GM23338 (cell line): ENCODE data around the gene GPC5. TPM values are rescaled to one million over a fixed set of nuclear protein-coding genes. Genes with fewer than 3 reads are reported as not detected.

Experiments
- ATAC-seq: fragments of 200-7000 bp; cut with Tn5 transposase; 3 replicates; pipeline ENCODE4 v1.9.1; 2020
- DNase-seq: peaks from one replicate; pipeline ENCODE4 v3.0.0-alpha.2; 2015; ENCODE audit warnings: low spot score
- H2AFZ ChIP-seq: fragments of 200-600 bp; sonication (generic); 2 replicates; pipeline ENCODE4 v1.8.0; 2016; ENCODE audit warnings: antibody characterized with exemption, mild to moderate bottlenecking, moderate library complexity
- H3F3A ChIP-seq: fragments of 200-600 bp; sonication (generic); replicated peaks from 2 replicates; pipeline ENCODE4 v1.8.0; 2017; ENCODE audit warnings: antibody characterized with exemption, mixed run types, low read depth
- H3K27ac ChIP-seq: fragments of 200-600 bp; sonication (generic); 2 replicates; pipeline ENCODE4 v1.6.1; 2016; ENCODE audit warnings: low read depth
- H3K27me3 ChIP-seq: fragments of 200-600 bp; sonication (generic); 2 replicates; pipeline ENCODE4 v1.8.0; 2016; ENCODE audit warnings: mild to moderate bottlenecking, mixed run types, moderate library complexity; ENCODE audit not compliant: insufficient read depth
- H3K36me3 ChIP-seq: fragments of 200-600 bp; sonication (generic); 2 replicates; pipeline ENCODE4 v1.8.0; 2016; ENCODE audit warnings: mild to moderate bottlenecking; ENCODE audit not compliant: insufficient read depth
- H3K4me1 ChIP-seq: fragments of 200-600 bp; sonication (generic); 2 replicates; pipeline ENCODE4 v1.8.0; 2016; ENCODE audit warnings: mild to moderate bottlenecking, moderate library complexity; ENCODE audit not compliant: insufficient read depth
- H3K4me2 ChIP-seq: fragments of 200-600 bp; sonication (generic); 2 replicates; pipeline ENCODE4 v1.7.1; 2017; ENCODE audit warnings: mixed run types
- H3K4me3 ChIP-seq: fragments of 200-600 bp; sonication (generic); 2 replicates; pipeline ENCODE4 v1.6.1; 2016; ENCODE audit warnings: mixed run types
- H3K79me2 ChIP-seq: fragments of 200-600 bp; sonication (generic); replicated peaks from 2 replicates; pipeline ENCODE4 v1.8.0; 2017; ENCODE audit warnings: mild to moderate bottlenecking; ENCODE audit not compliant: insufficient read depth
- H3K9me2 ChIP-seq: fragments of 200-600 bp; sonication (generic); 2 replicates; pipeline ENCODE4 v1.8.0; 2017; ENCODE audit not compliant: insufficient read depth
- H4K20me1 ChIP-seq: fragments of 200-600 bp; sonication (generic); replicated peaks from 2 replicates; pipeline ENCODE4 v1.8.0; 2017; ENCODE audit warnings: mild to moderate bottlenecking; ENCODE audit not compliant: insufficient read depth
- H3K27ac Mint-ChIP-seq: 2 replicates; pipeline ENCODE4 v1.8.0; 2020; ENCODE audit warnings: inconsistent platforms, mild to moderate bottlenecking, moderate library complexity, mixed read lengths
- H3K27me3 Mint-ChIP-seq: 3 replicates; pipeline ENCODE4 v1.8.0; 2022; ENCODE audit warnings: low read depth, mild to moderate bottlenecking, moderate library complexity, mixed read lengths, inconsistent platforms; ENCODE audit not compliant: insufficient read depth, poor library complexity
- H3K36me3 Mint-ChIP-seq: 3 replicates; pipeline ENCODE4 v1.8.0; 2021; ENCODE audit warnings: low read depth, mild to moderate bottlenecking, inconsistent platforms, moderate library complexity, mixed read lengths
- H3K4me1 Mint-ChIP-seq: 3 replicates; pipeline ENCODE4 v1.8.0; 2020; ENCODE audit warnings: mild to moderate bottlenecking, inconsistent platforms, mixed read lengths
- H3K4me3 Mint-ChIP-seq: 3 replicates; pipeline ENCODE4 v1.8.0; 2021; ENCODE audit warnings: moderate library complexity, mild to moderate bottlenecking, inconsistent platforms, mixed read lengths
- H3K9me3 Mint-ChIP-seq: 3 replicates; pipeline ENCODE4 v1.8.0; 2020; ENCODE audit warnings: moderate library complexity, mild to moderate bottlenecking, inconsistent platforms, mixed read lengths
- CREB1 ChIP-seq: fragments of 250-450 bp; sonication (Bioruptor Pico); IDR thresholded peaks from 2 replicates; pipeline ENCODE4 v1.5.0; 2020; ENCODE audit warnings: low read depth, mild to moderate bottlenecking, moderate library complexity
- EZH2 ChIP-seq: fragments of 200-600 bp; sonication (generic); IDR thresholded peaks from one replicate; pipeline ENCODE4 v1.8.0; 2017; ENCODE audit warnings: antibody characterized with exemption, mild to moderate bottlenecking, low read depth; ENCODE audit not compliant: unreplicated experiment
- EZH2phosphoT487 ChIP-seq: fragments of 200-600 bp; sonication (generic); IDR thresholded peaks from one replicate; pipeline ENCODE4 v1.8.1; 2018; ENCODE audit warnings: antibody characterized with exemption; ENCODE audit not compliant: unreplicated experiment
- JUNB ChIP-seq: IDR thresholded peaks from one replicate; pipeline ENCODE4 v1.6.1; 2016; ENCODE audit warnings: antibody characterized with exemption; ENCODE audit not compliant: unreplicated experiment
- NANOG ChIP-seq: IDR thresholded peaks from 2 replicates; pipeline ENCODE4 v1.6.1; 2016; ENCODE audit warnings: antibody characterized with exemption, borderline replicate concordance
- POLR2AphosphoS5 ChIP-seq: IDR thresholded peaks from 2 replicates; pipeline ENCODE4 v1.6.1; 2016; ENCODE audit warnings: antibody characterized with exemption, low read depth
- STAT1 ChIP-seq: IDR thresholded peaks from one replicate; pipeline ENCODE4 v1.6.1; 2016; ENCODE audit warnings: antibody characterized with exemption; ENCODE audit not compliant: unreplicated experiment
- ZNF114 ChIP-seq: fragments of 250-450 bp; sonication (Bioruptor Pico); IDR thresholded peaks from 2 replicates; pipeline ENCODE4 v1.5.0; 2020; ENCODE audit warnings: mild to moderate bottlenecking, moderate library complexity
- ZNF331 ChIP-seq: fragments of 250-450 bp; sonication (Bioruptor Pico); IDR thresholded peaks from 2 replicates; pipeline ENCODE4 v1.5.0; 2020; ENCODE audit warnings: low read depth, mild to moderate bottlenecking, moderate library complexity
- polyA plus RNA-seq: library from polyadenylated mRNA; unstranded; fragments of >200 nt; fragmentation: Nextera tagmentation; extraction: Ambion mirVana; gene quantifications from 2 replicates; pipeline ENCODE4 v1.2.1, GENCODE V29; 2016
- total RNA-seq: library from RNA; depleted of rRNA; stranded (reverse); fragments of >200 nt; shearing (Covaris generic); gene quantifications from 2 replicates; pipeline ENCODE4 v1.2.3, GENCODE V29; 2014
- TF ChIP-seq, protein P1 (sequence below), 2 experiments: fragments of 200-600 bp in 1 of 2; sonication (generic) in 1 of 2; conservative IDR thresholded peaks; 2 replicates each; pipeline versions ENCODE4 v1.5.1 to v1.6.1; 2016 to 2017; ENCODE audit warnings: antibody characterized with exemption in 2 of 2, low read depth in 2 of 2, mild to moderate bottlenecking in 2 of 2, moderate library complexity in 1 of 2
- TF ChIP-seq, protein P2 (sequence below): IDR thresholded peaks from 2 replicates; pipeline ENCODE4 v1.6.1; 2016; ENCODE audit warnings: antibody characterized with exemption
- TF ChIP-seq, protein P3 (sequence below): fragments of 250-450 bp; sonication (Bioruptor Pico); IDR thresholded peaks from 2 replicates; pipeline ENCODE4 v1.5.0; 2020; ENCODE audit warnings: mild to moderate bottlenecking, moderate library complexity
- TF ChIP-seq, protein P4 (sequence below): IDR thresholded peaks from one replicate; pipeline ENCODE4 v1.6.1; 2018; ENCODE audit warnings: antibody characterized with exemption; ENCODE audit not compliant: unreplicated experiment

GPC5 gene
- total and polyA plus RNA-seq, 2 experiments from 2014 or later, result 0.95 to 1.1 TPM

DNA sequence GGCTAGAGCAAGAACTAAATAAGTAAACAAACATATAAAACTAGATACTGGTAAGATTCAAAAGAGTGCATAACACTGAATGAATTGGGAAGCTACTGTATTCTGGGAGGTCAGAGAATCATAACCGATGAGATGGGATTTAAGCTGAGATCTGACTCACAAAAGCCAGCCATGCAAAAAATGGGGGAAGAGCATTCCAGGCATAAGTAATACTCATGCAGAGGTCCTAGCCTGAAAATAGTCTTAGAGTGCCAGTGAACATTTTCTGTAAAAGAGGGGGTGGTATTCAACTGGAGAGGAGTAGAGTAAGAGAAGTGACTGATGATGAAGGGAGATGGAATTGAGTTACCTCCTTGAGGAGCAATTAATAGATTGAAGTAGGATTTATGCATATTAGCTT is 956.2 kb downstream of the GPC5 start:
- Mint-ChIP-seq H3K4me1 (no peaks in the 10 kb centered on the region; the same call in 2 of the 3 replicates), H3K4me3 (no peak overlapping the region), H3K36me3 (peaks cover 23% of the 10 kb centered on the region), H3K27ac (no peak overlapping the region), H3K27me3 (no peaks in the 10 kb centered on the region), H3K9me3 (peaks cover 25% of the 10 kb centered on the region)
- Histone ChIP-seq H3F3A (no peaks in the 10 kb centered on the region), H3K36me3 (peaks cover 8% of the 10 kb centered on the region), H3K79me2 (no peaks in the 10 kb centered on the region), H2AFZ (no peak overlapping the region), H3K4me2 (no peak overlapping the region), H3K4me1 (no peaks in the 10 kb centered on the region), H4K20me1 (no peaks in the 10 kb centered on the region), H3K4me3 (no peak overlapping the region), H3K27ac (no peak overlapping the region), H3K27me3 (no peaks in the 10 kb centered on the region), H3K9me2 (no peaks in the 10 kb centered on the region; the same call in 1 of the 2 replicates)
- ATAC-seq (no peak), DNase-seq (no peak)
- TF ChIP-seq ZNF114 (CRISPR knock-in tag) (no peak), CREB1 (no peak), NANOG (no peak), EZH2phosphoT487 (no peak), ZNF331 (no peak), EZH2 (no peak), JUNB (no peak), STAT1 (no peak), POLR2AphosphoS5 (no peak)
- TF ChIP-seq, protein P1, sequence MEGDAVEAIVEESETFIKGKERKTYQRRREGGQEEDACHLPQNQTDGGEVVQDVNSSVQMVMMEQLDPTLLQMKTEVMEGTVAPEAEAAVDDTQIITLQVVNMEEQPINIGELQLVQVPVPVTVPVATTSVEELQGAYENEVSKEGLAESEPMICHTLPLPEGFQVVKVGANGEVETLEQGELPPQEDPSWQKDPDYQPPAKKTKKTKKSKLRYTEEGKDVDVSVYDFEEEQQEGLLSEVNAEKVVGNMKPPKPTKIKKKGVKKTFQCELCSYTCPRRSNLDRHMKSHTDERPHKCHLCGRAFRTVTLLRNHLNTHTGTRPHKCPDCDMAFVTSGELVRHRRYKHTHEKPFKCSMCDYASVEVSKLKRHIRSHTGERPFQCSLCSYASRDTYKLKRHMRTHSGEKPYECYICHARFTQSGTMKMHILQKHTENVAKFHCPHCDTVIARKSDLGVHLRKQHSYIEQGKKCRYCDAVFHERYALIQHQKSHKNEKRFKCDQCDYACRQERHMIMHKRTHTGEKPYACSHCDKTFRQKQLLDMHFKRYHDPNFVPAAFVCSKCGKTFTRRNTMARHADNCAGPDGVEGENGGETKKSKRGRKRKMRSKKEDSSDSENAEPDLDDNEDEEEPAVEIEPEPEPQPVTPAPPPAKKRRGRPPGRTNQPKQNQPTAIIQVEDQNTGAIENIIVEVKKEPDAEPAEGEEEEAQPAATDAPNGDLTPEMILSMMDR (conservative IDR thresholded peaks at IDR 0.05; ENCODE audit: low read depth in 2 of 2), result no peak
- TF ChIP-seq, protein P2, sequence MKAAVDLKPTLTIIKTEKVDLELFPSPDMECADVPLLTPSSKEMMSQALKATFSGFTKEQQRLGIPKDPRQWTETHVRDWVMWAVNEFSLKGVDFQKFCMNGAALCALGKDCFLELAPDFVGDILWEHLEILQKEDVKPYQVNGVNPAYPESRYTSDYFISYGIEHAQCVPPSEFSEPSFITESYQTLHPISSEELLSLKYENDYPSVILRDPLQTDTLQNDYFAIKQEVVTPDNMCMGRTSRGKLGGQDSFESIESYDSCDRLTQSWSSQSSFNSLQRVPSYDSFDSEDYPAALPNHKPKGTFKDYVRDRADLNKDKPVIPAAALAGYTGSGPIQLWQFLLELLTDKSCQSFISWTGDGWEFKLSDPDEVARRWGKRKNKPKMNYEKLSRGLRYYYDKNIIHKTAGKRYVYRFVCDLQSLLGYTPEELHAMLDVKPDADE, result no peak
- TF ChIP-seq, protein P3, sequence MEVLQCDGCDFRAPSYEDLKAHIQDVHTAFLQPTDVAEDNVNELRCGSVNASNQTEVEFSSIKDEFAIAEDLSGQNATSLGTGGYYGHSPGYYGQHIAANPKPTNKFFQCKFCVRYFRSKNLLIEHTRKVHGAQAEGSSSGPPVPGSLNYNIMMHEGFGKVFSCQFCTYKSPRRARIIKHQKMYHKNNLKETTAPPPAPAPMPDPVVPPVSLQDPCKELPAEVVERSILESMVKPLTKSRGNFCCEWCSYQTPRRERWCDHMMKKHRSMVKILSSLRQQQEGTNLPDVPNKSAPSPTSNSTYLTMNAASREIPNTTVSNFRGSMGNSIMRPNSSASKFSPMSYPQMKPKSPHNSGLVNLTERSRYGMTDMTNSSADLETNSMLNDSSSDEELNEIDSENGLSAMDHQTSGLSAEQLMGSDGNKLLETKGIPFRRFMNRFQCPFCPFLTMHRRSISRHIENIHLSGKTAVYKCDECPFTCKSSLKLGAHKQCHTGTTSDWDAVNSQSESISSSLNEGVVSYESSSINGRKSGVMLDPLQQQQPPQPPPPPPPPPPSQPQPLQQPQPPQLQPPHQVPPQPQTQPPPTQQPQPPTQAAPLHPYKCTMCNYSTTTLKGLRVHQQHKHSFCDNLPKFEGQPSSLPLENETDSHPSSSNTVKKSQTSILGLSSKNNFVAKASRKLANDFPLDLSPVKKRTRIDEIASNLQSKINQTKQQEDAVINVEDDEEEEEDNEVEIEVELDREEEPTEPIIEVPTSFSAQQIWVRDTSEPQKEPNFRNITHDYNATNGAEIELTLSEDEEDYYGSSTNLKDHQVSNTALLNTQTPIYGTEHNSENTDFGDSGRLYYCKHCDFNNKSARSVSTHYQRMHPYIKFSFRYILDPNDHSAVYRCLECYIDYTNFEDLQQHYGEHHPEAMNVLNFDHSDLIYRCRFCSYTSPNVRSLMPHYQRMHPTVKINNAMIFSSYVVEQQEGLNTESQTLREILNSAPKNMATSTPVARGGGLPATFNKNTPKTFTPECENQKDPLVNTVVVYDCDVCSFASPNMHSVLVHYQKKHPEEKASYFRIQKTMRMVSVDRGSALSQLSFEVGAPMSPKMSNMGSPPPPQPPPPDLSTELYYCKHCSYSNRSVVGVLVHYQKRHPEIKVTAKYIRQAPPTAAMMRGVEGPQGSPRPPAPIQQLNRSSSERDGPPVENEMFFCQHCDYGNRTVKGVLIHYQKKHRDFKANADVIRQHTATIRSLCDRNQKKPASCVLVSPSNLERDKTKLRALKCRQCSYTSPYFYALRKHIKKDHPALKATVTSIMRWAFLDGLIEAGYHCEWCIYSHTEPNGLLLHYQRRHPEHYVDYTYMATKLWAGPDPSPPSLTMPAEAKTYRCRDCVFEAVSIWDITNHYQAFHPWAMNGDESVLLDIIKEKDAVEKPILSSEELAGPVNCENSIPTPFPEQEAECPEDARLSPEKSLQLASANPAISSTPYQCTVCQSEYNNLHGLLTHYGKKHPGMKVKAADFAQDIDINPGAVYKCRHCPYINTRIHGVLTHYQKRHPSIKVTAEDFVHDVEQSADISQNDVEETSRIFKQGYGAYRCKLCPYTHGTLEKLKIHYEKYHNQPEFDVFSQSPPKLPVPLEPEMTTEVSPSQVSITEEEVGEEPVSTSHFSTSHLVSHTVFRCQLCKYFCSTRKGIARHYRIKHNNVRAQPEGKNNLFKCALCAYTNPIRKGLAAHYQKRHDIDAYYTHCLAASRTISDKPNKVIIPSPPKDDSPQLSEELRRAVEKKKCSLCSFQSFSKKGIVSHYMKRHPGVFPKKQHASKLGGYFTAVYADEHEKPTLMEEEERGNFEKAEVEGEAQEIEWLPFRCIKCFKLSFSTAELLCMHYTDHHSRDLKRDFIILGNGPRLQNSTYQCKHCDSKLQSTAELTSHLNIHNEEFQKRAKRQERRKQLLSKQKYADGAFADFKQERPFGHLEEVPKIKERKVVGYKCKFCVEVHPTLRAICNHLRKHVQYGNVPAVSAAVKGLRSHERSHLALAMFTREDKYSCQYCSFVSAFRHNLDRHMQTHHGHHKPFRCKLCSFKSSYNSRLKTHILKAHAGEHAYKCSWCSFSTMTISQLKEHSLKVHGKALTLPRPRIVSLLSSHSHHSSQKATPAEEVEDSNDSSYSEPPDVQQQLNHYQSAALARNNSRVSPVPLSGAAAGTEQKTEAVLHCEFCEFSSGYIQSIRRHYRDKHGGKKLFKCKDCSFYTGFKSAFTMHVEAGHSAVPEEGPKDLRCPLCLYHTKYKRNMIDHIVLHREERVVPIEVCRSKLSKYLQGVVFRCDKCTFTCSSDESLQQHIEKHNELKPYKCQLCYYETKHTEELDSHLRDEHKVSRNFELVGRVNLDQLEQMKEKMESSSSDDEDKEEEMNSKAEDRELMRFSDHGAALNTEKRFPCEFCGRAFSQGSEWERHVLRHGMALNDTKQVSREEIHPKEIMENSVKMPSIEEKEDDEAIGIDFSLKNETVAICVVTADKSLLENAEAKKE (CRISPR knock-in tag), result no peak
- TF ChIP-seq, protein P4, sequence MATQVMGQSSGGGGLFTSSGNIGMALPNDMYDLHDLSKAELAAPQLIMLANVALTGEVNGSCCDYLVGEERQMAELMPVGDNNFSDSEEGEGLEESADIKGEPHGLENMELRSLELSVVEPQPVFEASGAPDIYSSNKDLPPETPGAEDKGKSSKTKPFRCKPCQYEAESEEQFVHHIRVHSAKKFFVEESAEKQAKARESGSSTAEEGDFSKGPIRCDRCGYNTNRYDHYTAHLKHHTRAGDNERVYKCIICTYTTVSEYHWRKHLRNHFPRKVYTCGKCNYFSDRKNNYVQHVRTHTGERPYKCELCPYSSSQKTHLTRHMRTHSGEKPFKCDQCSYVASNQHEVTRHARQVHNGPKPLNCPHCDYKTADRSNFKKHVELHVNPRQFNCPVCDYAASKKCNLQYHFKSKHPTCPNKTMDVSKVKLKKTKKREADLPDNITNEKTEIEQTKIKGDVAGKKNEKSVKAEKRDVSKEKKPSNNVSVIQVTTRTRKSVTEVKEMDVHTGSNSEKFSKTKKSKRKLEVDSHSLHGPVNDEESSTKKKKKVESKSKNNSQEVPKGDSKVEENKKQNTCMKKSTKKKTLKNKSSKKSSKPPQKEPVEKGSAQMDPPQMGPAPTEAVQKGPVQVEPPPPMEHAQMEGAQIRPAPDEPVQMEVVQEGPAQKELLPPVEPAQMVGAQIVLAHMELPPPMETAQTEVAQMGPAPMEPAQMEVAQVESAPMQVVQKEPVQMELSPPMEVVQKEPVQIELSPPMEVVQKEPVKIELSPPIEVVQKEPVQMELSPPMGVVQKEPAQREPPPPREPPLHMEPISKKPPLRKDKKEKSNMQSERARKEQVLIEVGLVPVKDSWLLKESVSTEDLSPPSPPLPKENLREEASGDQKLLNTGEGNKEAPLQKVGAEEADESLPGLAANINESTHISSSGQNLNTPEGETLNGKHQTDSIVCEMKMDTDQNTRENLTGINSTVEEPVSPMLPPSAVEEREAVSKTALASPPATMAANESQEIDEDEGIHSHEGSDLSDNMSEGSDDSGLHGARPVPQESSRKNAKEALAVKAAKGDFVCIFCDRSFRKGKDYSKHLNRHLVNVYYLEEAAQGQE, result no peak
